GM12865 (cell line): Measurements from ENCODE around the gene ZNF474.
A peak's percentile ranks its signal among the peaks of the same experiment; 100 is the strongest.

Experiments
- DNase-seq: peaks from one replicate; pipeline ENCODE4 v3.0.0; 2010; ENCODE audit warnings: low read depth
- H3K4me3 ChIP-seq: 2 replicates; pipeline ENCODE4 v1.5.1; 2011; ENCODE audit warnings: mild to moderate bottlenecking, low read depth, low read length, control low read depth
- CTCF ChIP-seq: IDR thresholded peaks from 2 replicates; pipeline ENCODE4 v1.5.1; 2011; ENCODE audit warnings: low read length, control low read depth, low read depth, inconsistent platforms; ENCODE audit not compliant: insufficient read depth; ENCODE audit errors: missing control alignments

Gene ZNF474

DNA sequence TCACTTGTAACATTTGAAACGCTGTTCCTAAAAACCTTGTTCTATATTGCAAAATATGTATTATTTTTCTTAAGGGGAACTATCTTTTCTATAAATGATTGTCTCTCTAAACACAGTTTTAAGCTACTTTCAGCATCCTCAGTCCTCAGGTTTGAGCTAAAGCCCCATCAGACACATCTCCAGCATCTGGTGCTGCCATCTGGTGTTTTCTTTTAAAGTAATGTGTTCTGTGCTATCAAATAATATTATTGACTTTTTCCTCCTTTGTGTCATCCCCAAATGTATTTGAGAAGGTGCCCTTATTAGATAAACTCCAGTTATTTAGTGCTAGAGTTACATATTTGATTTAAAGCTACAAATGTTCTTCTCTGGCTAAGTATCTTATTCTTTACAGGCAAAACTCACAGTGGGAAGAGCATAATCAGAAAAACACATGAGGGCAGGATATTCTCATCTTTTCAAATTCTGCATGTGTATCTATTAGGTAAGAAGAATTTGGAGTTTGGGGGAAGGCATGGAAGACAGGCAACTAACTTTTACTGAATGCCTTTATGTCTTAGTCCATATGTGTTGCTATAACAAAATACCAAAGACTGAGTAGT, 27.5 kb downstream of the ZNF474 start:
- peak; percentile 9 for DNase-seq
- no peak overlapping the region for H3K4me3 ChIP-seq
- peak; percentile 3 for TF ChIP-seq CTCF

DNA sequence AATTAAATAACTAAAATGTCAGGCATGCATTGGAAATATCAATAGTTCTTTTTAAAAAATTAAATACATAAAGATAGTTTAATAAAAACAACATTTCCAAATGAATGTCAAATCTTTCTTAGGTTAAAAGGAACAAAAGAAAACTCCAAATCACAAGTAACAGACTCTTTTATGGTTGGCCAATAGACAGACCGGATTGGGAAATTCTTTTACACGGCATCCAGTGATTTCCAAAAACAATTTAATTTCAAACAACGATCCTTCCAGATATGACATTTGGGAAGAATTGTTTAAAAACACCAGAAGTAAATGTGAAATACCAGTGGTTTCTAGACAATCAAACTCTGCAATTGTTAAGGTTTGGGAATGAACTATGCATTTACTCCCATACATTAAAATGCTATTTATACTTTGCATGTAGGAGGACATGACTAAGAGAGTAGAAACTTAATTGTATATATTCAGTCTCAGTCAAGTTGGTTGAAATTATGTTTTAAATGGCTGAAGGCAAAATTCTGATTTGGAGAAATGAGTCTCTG, 32.8 kb downstream of the ZNF474 start:
- H3K4me3 ChIP-seq: no peak overlapping the region
- no peak for DNase-seq
- TF ChIP-seq CTCF: no peak

DNA sequence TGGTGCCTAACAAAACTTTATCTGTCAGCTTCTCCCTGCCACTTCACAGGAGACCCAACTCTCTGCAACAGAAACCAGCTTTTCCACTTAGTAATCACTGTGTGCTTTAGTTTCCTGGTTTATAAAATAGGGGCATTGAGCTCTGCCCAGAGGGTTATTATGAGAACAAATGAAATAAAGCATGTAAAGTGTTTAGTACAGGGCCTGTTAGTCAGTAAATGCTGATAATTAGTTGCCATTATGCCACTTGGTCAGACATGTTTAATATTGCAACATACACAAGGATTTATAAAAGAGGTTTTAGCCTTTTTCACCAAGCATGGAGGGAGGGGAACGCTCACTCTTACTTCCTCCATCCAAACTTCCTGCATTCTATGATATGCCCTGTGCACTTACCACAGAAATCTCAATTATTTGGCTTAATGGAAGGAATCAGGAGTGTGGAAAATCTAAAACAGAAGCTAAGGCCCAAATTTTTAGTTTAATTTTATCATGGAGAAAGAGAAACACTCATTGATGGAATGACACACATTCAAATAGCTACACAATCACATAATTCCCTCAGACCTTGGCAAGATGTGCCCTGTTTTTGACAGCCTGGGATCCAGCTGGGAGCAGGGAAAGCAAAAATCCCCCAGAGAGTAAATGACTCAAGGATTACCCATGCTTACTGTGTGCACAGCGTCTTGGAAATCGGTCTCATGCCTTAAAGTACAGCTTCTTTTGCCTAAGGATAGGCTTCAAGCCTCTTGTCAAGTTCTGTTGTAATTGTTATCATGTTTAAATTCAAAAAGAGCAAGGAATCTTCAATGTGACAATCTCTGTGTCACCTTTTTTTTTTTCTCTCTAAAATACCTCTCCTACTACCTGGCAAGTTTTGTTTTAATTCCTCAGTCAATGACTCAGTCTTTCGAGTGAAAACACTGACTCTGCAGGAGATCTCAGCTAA, 34.0 kb downstream of the ZNF474 start:
- TF ChIP-seq CTCF: no peak
- DNase-seq: no peak
- no peak overlapping the region for H3K4me3 ChIP-seq

- no peak for TF ChIP-seq CTCF
- no peak for DNase-seq
- no peak overlapping the region for H3K4me3 ChIP-seq
Observed at GRCh38 chr5:122164070-122164435, 34.7 kb downstream of the ZNF474 start.

DNA sequence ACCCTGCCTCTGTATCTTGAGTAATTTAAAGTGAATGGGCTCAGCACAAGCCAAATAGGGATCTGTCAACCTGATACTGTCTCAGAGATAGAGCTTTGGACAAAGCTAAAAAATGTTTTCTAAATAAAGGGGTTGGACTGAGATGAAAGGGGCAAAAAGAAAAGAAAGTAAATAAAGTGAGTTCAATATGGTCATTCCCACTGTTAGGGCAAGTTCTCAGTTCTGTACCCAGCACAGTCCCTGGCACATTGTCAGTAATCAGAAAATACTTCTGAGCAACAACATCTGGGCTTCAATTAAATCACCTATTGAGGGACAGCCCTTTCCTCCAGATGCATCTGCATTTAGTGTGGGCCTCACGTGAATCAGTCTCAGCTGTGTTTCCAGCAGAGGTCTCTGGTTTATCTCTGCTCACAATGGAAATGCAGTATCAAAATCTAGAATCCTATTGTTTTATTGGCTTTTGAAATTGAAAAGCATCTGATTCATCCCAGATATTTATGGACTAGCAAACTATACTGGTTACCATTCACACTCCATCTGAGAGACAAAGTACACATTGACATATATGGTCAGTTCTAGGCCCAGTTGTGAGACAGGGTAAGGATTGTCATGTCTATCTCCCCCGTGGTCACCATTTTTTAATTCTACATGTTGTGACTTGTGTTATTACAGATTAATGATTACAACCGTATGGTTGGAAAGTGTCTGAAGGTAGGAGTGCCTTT, 35.6 kb downstream of the ZNF474 start:
- no peak overlapping the region for H3K4me3 ChIP-seq
- no peak for TF ChIP-seq CTCF
- DNase-seq: no peak

DNA sequence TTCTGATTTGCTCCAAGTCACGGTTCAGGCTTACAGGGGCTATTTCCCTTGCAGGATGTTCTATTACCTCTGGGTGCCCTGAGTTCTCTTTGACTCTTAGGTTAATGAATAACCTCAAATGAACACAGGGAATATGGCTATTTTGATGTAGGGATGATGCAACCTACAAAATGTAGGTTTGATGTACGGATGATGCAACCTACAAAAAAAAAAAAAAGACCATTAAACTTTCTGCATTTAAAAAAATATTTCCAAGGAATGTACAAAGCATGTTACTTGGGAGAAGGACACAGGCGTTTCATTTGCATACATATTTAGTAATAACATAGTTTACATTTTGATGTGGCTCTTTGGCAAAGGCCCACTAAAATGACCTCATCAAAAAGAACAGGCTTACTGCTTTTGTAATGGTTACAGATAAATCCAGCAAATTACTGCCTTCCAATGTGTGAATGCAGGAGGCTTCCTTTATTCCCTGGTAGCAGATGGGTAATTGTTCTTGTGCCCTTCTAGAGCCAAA, 36.3 kb downstream of the ZNF474 start:
- H3K4me3 ChIP-seq: no peak overlapping the region
- TF ChIP-seq CTCF: no peak
- no peak for DNase-seq
